GM21515 (cell line): Measurements from ENCODE around the gene MAP3K13.
"Not testable (repeated sequence)": the region's sequence is repeated elsewhere in the genome, so short reads cannot be mapped to it uniquely, and the experiment has no call there.

Experiments
- ATAC-seq: cut with Tn5 transposase; IDR thresholded peaks from one replicate; pipeline ENCODE4 v1.9.1; 2021; ENCODE audit not compliant: unreplicated experiment

The MAP3K13 gene

GRCh38 chr3:185393055-185393454 is 30.1 kb downstream of the MAP3K13 start:
- no peak for ATAC-seq

- ATAC-seq, result no peak
Observed at GRCh38 chr3:185397676-185398075, 34.7 kb downstream of the MAP3K13 start.

DNA sequence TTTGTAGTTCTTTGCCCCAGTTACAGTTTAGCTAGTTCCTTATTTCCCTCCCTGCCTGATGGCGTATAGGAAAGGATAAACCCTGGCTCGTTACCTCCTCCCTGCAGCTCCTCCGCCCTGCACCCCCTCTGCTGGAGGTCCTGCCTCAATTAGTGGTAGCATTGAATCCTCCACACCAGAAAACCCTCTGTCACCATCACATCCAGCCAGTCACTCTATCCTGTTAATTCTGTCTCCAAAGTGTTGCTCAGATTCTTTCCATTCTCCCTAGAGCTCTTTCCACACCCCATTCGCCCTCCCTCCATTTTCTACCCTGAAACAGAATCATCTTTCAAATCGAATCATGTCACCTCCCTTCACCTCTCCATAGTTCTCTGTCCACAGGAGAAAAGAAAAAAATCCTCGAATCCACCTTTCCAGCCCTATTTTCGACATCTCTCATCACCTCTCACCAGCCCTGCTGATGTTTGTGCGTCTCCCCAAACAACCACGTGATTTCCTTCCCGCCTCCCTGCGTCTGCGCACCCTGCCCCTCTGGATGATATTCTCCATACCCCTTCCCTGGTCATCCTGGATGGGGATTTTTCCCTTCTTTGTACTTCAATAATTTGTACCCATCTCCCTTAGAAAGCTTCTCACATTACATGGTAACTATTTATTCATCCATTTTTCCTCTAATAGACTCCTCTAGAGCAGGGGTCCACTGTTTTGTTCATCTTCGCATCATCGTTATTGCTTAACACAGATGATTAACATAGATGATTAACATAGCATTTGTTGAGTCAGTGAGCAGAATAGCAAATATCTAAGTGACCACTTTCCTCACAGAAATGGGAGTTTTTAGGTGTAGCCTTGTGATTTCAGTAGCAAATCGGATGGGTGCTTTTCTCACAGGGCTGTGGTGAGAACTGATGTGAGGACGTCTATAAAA is 37.1 kb downstream of the MAP3K13 start:
- no peak for ATAC-seq

GRCh38 chr3:185400866-185401265 is 37.9 kb downstream of the MAP3K13 start:
- ATAC-seq, result no peak

- ATAC-seq, result no peak
Observed at GRCh38 chr3:185401319-185401955, 38.5 kb downstream of the MAP3K13 start.

DNA sequence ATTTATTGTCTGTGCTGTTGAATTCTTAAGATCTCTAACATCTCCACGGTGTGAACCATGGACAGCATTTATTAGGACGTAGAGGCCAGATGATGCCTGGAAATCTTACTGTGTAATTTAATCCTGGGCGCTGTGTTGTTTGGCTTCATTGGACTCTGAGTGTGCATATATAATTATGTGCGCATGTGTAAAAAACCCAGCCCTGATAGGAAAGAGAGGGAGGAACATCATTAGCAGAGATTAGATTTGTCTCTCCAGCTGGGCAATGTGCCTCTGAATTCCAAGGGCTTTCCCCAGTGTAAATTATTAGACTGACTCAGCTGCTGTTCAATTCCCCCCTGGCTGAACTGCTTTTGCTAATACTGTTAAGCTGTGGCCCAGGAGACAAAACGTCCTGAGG is 39.6 kb downstream of the MAP3K13 start:
- no peak for ATAC-seq

- ATAC-seq, result no peak
Observed at GRCh38 chr3:185403002-185403401, 40.1 kb downstream of the MAP3K13 start.

DNA sequence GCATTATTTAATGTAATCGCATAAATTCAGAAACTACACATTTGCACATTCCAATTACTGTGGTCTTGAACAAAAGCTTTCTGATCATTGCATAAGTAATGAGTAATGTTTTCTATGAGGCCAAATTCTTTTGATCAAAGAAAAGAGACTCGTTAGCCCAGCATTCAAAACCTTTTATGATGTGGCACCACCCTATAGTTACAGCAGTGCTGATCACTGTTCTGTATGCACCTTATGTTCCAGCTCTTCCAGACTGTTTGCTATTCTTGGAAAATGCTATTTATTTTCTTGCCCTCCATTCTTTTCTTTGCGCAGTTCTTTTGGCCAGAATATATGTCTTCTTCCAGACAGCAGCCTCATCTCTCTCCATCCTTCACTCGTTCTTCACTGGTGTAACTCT is 42.3 kb downstream of the MAP3K13 start:
- ATAC-seq, result no peak

- no peak for ATAC-seq
Observed at GRCh38 chr3:185405664-185406063, 42.7 kb downstream of the MAP3K13 start.

- no peak for ATAC-seq
Observed at GRCh38 chr3:185406121-185406620, 43.2 kb downstream of the MAP3K13 start.

DNA sequence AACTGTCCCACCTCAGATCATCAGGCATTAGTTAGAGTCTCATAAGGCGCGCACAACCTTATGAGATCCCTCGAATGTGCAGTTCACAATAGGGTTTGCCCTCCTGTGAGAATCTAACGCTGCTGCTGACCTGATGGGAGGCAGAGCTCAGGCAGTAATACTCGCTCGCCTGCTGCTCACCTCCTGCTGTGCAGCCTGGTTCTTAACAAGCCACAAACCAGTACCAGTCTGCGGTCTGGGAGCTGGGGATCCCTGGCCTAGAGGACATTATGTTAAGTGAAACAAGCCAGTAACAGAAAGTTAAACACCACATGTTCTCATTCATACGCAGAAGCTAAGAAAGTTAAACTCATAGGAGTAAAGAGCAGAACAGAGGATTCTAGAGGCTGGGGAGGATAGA is 47.0 kb downstream of the MAP3K13 start:
- no peak for ATAC-seq

DNA sequence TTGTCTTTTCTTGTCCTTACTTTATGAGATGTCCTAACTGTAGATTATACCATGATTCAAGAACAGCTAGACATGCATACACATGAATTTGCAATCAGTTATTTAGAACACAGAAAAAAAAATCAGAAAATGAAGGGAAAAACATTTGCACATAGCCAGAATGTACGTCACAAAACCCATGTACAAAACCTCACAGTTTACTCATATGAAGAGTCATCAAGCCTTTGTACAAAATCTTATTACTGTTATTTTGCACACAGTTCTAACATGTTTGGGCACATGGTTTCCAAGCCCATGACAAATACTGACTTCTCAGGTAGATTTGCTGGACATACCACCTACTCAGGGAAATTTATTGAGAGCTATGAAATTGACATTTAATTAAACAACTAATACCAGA is 48.2 kb downstream of the MAP3K13 start:
- no peak for ATAC-seq

- ATAC-seq, result no peak
Observed at GRCh38 chr3:185416513-185416912, 53.6 kb downstream of the MAP3K13 start.

- ATAC-seq, result not testable (repeated sequence)
Observed at GRCh38 chr3:185418561-185418977, 55.6 kb downstream of the MAP3K13 start.

GRCh38 chr3:185420762-185421161 is 57.8 kb downstream of the MAP3K13 start:
- no peak for ATAC-seq

DNA sequence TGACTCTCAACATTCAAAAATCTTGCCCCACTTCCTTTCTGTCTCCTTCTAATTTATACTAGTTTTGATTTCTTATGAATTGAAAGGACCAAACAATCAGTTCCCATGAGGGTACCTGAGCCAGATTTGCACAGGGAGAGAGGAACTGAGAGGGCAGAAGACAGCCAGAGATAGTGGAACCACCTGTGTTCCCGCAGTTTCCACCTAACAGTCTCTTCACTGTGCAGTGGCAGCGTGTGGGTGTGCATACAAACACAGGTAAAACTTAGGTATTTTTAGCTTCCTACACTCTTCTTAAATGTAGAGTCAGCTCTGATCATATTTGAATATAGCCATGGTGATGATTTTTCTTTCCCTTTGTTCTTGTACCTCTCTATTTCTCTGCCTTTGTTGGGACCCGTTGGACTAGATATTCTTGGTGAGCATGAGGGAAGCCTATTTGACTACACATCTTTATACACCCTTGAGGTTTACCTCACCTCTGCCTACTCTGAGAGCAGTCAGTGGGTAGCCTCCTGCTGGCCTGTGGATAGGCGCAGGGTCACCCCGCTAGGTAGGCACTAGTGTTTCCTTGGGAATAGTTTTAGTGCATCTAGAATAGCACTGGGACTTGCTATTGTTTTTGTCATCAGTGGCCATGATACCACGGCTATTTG is 58.8 kb downstream of the MAP3K13 start:
- ATAC-seq, result no peak

- ATAC-seq, result no peak
Observed at GRCh38 chr3:185422677-185423076, 59.7 kb downstream of the MAP3K13 start.

- ATAC-seq, result no peak
Observed at GRCh38 chr3:185423178-185423577, 60.2 kb downstream of the MAP3K13 start.

DNA sequence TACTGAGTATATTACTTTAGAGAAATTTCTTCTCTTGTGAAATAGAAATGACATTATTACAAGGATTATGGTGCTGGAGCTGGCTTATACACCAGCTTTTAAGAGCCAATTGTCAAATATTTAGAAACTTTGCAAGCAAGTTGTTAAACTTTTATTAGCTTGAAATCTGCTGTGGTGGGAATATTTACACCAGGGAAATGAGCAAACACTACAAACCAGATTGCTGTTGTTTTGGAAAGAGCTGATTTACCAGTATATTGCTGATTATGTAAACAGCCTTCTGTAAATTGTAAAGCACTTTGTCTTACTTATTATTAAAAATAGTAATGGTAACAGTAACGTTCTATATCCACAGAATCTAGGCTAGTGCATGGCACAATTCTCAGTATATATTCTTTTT is 61.5 kb downstream of the MAP3K13 start:
- ATAC-seq, result no peak

- ATAC-seq, result no peak
Observed at GRCh38 chr3:185430375-185430774, 67.4 kb downstream of the MAP3K13 start.

GRCh38 chr3:185439745-185440466 is 77.0 kb downstream of the MAP3K13 start:
- ATAC-seq, result no peak
